ENCODE measurements around the gene BBOF1.

DNA sequence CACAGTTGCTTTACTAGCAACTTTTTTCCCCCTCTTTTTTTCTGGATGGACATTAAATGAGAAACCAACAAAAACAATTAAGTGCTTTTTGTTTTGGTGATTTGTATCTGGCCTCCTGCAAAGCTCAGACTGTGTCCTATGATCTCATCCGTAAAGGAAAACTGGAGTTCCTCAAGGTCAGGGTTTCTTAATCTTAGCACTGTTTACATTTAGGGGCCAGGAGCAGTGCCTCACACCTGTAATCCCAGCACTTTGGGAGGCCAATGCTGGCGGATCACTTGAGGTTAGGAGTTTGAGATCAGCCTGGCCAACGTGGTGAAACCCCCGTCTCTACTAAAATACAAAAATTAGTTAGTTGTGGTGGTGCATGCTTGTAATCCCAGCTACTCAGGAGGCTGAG, 28.1 kb upstream of the BBOF1 start:
- TF ChIP-seq POLR2A (IDR thresholded peaks at IDR 0.05) (no peak), POLR2AphosphoS5 (IDR thresholded peaks at IDR 0.05) (no peak)
- TF ChIP-seq, protein P1, sequence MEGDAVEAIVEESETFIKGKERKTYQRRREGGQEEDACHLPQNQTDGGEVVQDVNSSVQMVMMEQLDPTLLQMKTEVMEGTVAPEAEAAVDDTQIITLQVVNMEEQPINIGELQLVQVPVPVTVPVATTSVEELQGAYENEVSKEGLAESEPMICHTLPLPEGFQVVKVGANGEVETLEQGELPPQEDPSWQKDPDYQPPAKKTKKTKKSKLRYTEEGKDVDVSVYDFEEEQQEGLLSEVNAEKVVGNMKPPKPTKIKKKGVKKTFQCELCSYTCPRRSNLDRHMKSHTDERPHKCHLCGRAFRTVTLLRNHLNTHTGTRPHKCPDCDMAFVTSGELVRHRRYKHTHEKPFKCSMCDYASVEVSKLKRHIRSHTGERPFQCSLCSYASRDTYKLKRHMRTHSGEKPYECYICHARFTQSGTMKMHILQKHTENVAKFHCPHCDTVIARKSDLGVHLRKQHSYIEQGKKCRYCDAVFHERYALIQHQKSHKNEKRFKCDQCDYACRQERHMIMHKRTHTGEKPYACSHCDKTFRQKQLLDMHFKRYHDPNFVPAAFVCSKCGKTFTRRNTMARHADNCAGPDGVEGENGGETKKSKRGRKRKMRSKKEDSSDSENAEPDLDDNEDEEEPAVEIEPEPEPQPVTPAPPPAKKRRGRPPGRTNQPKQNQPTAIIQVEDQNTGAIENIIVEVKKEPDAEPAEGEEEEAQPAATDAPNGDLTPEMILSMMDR (IDR thresholded peaks at IDR 0.05): no peak
